SU-DHL-6 (cell line): ENCODE results near the gene PIK3R6.

Source experiments
- H2AFZ ChIP-seq: fragments of 200-600 bp; sonication (generic); 2 replicates; pipeline ENCODE4 v1.6.1; 2014; ENCODE audit warnings: low read depth, mild to moderate bottlenecking, moderate library complexity, mixed read lengths, antibody characterized with exemption, low read length; ENCODE audit not compliant: severe bottlenecking
- H3F3A ChIP-seq: fragments of 200-600 bp; shearing (Covaris generic); 2 replicates; pipeline ENCODE4 v1.6.0; 2016; ENCODE audit warnings: antibody characterized with exemption, mild to moderate bottlenecking; ENCODE audit not compliant: insufficient read depth
- H3K27ac ChIP-seq: fragments of 200-600 bp; sonication (generic); 2 replicates; pipeline ENCODE4 v1.5.1; 2016; ENCODE audit warnings: low read depth, mild to moderate bottlenecking, low read length, moderate library complexity, mixed read lengths
- H3K27me3 ChIP-seq: fragments of 200-600 bp; sonication (generic), shearing (Covaris generic); 2 replicates; pipeline ENCODE4 v1.6.0; 2014; ENCODE audit warnings: mild to moderate bottlenecking, low read length
- H3K36me3 ChIP-seq: fragments of 200-600 bp; sonication (generic); 2 replicates; pipeline ENCODE4 v1.6.1; 2014; ENCODE audit warnings: mild to moderate bottlenecking, low read length, mixed read lengths
- H3K4me2 ChIP-seq: fragments of 300-600, 200-600 bp; shearing (Covaris generic), sonication (generic); 2 replicates; pipeline ENCODE4 v1.6.0; 2014; ENCODE audit warnings: low read length, low read depth, mild to moderate bottlenecking; ENCODE audit not compliant: poor library complexity, severe bottlenecking
- H3K4me3 ChIP-seq: fragments of 200-600 bp; sonication (generic); 2 replicates; pipeline ENCODE4 v1.5.1; 2014; ENCODE audit warnings: antibody characterized with exemption, low read length, mild to moderate bottlenecking, mixed read lengths; ENCODE audit not compliant: insufficient read depth, poor library complexity, severe bottlenecking
- H3K79me2 ChIP-seq: fragments of 200-600 bp; sonication (generic); 2 replicates; pipeline ENCODE4 v1.6.1; 2014; ENCODE audit warnings: mild to moderate bottlenecking, low read length, moderate library complexity; ENCODE audit not compliant: insufficient read depth
- H3K9ac ChIP-seq: fragments of 200-600 bp; sonication (generic); 2 replicates; pipeline ENCODE4 v1.7.0; 2014; ENCODE audit warnings: mild to moderate bottlenecking, low read length
- H3K9me2 ChIP-seq: fragments of 200-600 bp; sonication (generic); replicated peaks from 2 replicates; pipeline ENCODE4 v1.6.1; 2014; ENCODE audit warnings: low read length; ENCODE audit not compliant: insufficient read depth
- H3K9me3 ChIP-seq: fragments of 200-600 bp; sonication (generic); 2 replicates; pipeline ENCODE4 v1.6.1; 2014; ENCODE audit warnings: low read length, mixed read lengths; ENCODE audit not compliant: insufficient read depth
- H4K20me1 ChIP-seq: fragments of 200-600 bp; sonication (generic); 2 replicates; pipeline ENCODE4 v1.6.1; 2014; ENCODE audit warnings: low read depth, mild to moderate bottlenecking, antibody characterized with exemption, low read length, moderate library complexity, mixed read lengths
- CTCF ChIP-seq: fragments of 200-600 bp; sonication (generic); IDR thresholded peaks from one replicate; pipeline ENCODE4 v1.5.1; 2017; ENCODE audit warnings: antibody characterized with exemption, mild to moderate bottlenecking, low read length, moderate library complexity; ENCODE audit not compliant: insufficient read depth, poor library complexity, severe bottlenecking
- EZH2phosphoT487 ChIP-seq: fragments of 200-600 bp; sonication (generic), shearing (Covaris generic); conservative IDR thresholded peaks from 2 replicates; pipeline ENCODE4 v1.6.1; 2018; ENCODE audit warnings: mild to moderate bottlenecking, antibody characterized with exemption, low read length, moderate library complexity, mixed read lengths

PIK3R6 gene

GRCh38 chr17:8890671-8891070 lies 23.2 kb upstream of the PIK3R6 start:
- H2AFZ ChIP-seq: no peak overlapping the region
- H3K36me3 ChIP-seq: no peaks in the 10 kb centered on the region
- no peaks in the 10 kb centered on the region for H3K27me3 ChIP-seq
- H3K79me2 ChIP-seq: no peaks in the 10 kb centered on the region
- H3K9me2 ChIP-seq: no peaks in the 10 kb centered on the region
- no peak for TF ChIP-seq EZH2phosphoT487
- no peak for TF ChIP-seq CTCF
- no peak overlapping the region for H3K27ac ChIP-seq
- no peak overlapping the region for H3K9ac ChIP-seq
- H4K20me1 ChIP-seq: no peaks in the 10 kb centered on the region
- no peaks in the 10 kb centered on the region for H3F3A ChIP-seq
- H3K4me2 ChIP-seq: no peak overlapping the region
- no peaks in the 10 kb centered on the region for H3K9me3 ChIP-seq
- H3K4me3 ChIP-seq: no peak overlapping the region

- H3K4me3 ChIP-seq: no peak overlapping the region
- no peak overlapping the region for H3K27ac ChIP-seq
- no peaks in the 10 kb centered on the region for H4K20me1 ChIP-seq
- no peak for TF ChIP-seq EZH2phosphoT487
- TF ChIP-seq CTCF: no peak
- H3K9me3 ChIP-seq: no peaks in the 10 kb centered on the region
- no peak overlapping the region for H3K9ac ChIP-seq
- no peak overlapping the region for H2AFZ ChIP-seq
- H3K27me3 ChIP-seq: no peaks in the 10 kb centered on the region
- H3F3A ChIP-seq: no peaks in the 10 kb centered on the region
- no peaks in the 10 kb centered on the region for H3K36me3 ChIP-seq
- H3K9me2 ChIP-seq: no peaks in the 10 kb centered on the region
- H3K79me2 ChIP-seq: no peaks in the 10 kb centered on the region
- H3K4me2 ChIP-seq: no peak overlapping the region
Observed at GRCh38 chr17:8889458-8890210, 22.2 kb upstream of the PIK3R6 start.

GRCh38 chr17:8888704-8889302 lies 21.3 kb upstream of the PIK3R6 start:
- Histone ChIP-seq H3K9me2 (no peaks in the 10 kb centered on the region), H3K79me2 (no peaks in the 10 kb centered on the region), H3K9me3 (no peaks in the 10 kb centered on the region), H3K36me3 (no peaks in the 10 kb centered on the region), H3K27ac (no peak overlapping the region), H3K4me2 (no peak overlapping the region), H3K27me3 (no peaks in the 10 kb centered on the region), H3K4me3 (no peak overlapping the region), H3F3A (no peaks in the 10 kb centered on the region), H2AFZ (no peak overlapping the region), H4K20me1 (no peaks in the 10 kb centered on the region), H3K9ac (no peak overlapping the region)
- no peak for TF ChIP-seq EZH2phosphoT487
- no peak for TF ChIP-seq CTCF
